ENCODE data around the gene RPTOR. TPM values are rescaled to one million over a fixed set of nuclear protein-coding genes. Genes with fewer than 3 reads are reported as not detected.

Gene RPTOR
- total RNA-seq, 4 donors from 2014 or later: 18.7 to 35.4 (median 21.0) TPM

DNA sequence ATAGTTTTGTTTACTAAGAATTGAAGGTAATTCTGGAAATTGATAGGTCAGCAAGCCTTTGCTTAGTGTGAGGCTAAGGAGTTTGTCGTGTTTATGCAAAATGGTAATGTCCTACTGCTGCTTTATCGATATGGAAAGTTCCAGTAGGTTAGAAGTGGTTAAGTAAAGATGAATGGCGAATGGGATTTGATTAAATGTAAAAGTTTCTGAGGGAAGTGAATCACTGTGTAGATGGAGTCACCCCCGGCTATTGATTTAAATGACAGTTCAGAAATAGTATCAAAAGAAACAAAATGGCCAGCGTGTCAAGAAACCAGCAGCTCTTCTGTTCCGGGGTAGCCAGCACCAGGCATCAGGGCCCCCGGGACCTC, 131.4 kb downstream of the RPTOR start:
- TF ChIP-seq, protein P1, sequence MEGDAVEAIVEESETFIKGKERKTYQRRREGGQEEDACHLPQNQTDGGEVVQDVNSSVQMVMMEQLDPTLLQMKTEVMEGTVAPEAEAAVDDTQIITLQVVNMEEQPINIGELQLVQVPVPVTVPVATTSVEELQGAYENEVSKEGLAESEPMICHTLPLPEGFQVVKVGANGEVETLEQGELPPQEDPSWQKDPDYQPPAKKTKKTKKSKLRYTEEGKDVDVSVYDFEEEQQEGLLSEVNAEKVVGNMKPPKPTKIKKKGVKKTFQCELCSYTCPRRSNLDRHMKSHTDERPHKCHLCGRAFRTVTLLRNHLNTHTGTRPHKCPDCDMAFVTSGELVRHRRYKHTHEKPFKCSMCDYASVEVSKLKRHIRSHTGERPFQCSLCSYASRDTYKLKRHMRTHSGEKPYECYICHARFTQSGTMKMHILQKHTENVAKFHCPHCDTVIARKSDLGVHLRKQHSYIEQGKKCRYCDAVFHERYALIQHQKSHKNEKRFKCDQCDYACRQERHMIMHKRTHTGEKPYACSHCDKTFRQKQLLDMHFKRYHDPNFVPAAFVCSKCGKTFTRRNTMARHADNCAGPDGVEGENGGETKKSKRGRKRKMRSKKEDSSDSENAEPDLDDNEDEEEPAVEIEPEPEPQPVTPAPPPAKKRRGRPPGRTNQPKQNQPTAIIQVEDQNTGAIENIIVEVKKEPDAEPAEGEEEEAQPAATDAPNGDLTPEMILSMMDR (IDR thresholded peaks at IDR 0.05; ENCODE audit: low read depth): no peak

- TF ChIP-seq, protein P1 (IDR thresholded peaks at IDR 0.05; ENCODE audit: low read depth): no peak
These were observed 131.9 kb downstream of the RPTOR start for GRCh38 chr17:80676564-80676963.

DNA sequence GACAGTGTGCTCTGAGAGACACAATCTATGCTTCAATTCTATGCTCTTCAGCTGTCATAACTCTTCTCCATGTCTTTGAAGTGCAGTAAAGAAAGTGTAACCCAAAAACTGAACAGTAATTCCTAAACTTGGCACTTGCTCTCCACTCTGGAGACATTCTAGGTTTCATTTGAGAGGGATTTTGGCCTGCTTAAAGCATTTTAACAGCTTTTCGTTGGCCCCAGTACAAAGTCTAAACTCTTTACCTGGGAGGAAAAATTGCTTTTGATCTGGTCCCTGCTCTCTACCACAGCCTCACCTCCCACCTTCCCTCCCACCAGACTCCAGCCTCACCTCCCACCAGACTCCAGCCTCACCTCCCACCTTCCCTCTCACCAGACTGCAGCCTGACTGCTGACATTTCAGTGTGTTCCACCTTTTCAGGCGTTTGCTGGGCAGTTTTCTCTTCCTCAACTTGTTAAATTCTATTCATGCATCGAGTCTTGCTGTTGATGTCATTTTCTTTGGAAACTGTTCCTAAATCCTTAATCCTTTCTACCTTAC, 132.6 kb downstream of the RPTOR start:
- TF ChIP-seq, protein P1 (IDR thresholded peaks at IDR 0.05; ENCODE audit: low read depth): no peak

GRCh38 chr17:80679816-80680215, 135.2 kb downstream of the RPTOR start:
- TF ChIP-seq, protein P1 (IDR thresholded peaks at IDR 0.05; ENCODE audit: low read depth): no peak

- TF ChIP-seq, protein P1 (IDR thresholded peaks at IDR 0.05; ENCODE audit: low read depth): no peak
These were observed 136.6 kb downstream of the RPTOR start for GRCh38 chr17:80681215-80681614.

DNA sequence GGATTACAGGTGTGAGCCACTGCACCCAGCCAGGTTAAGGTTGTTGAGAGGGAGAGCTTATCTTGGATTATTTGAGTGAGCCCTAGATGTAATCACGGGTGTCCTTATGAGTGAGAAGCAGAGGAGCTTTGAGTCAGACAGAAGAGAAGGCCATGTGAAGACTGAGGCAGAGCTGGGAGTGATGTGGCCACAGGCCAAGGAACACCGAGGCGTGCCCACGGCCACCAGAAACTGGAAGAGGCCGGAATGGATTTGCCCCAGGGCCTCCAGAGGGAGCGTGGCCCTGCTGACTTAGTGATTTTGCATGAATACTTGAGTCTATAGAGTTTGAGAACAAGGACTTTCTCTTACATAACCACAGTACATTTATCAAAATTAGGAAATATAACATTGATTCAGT, 137.7 kb downstream of the RPTOR start:
- TF ChIP-seq, protein P1 (IDR thresholded peaks at IDR 0.05; ENCODE audit: low read depth): no peak

GRCh38 chr17:80683625-80684104, 139.0 kb downstream of the RPTOR start:
- TF ChIP-seq, protein P1 (IDR thresholded peaks at IDR 0.05; ENCODE audit: low read depth): no peak
